NK-92 (cell line): ENCODE results near the gene MT4.

Source experiments
- DNase-seq: peaks from one replicate; lab custom pipeline; 2025; ENCODE audit not compliant: unreplicated experiment; lab: John Stamatoyannopoulos, UW

The MT4 gene

DNA sequence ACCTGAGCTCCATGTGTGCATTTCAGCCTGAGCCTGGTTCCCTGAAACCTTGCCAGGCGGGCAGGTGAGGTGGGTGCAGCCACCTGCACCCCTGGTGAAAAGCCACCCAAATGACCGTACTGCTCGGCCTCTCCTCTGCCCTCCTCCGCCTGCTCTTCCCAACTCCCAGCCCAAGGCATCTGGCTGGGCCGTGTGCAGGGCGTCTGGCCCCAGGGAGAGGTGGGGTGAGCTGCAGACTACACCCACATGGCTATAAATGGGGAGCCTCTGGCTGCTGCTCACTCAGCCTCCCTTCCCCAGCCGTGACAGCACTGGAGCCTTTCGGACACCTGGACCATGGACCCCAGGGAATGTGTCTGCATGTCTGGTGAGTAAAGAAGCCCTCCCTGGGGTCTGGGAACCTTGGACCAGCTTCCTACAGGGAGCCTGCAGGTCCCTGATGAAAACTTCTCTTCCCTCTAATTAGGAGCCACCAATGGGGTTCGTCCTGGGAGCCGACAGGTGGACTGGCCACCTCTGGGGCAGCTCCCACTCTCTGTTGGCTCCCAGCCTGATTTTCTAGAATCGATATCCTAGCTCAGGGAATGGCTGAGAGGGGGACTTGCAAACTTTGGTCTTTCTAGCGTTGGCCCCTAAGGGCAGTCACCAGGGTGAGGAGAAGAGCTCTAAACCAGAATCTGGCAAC, at the start of gene MT4:
Gene MT4, plus strand, starts transcription at position 281 of the 685 bp plus-strand sequence. Its CDS starts 56 bp downstream, at position 337.
- no peak for DNase-seq

DNA sequence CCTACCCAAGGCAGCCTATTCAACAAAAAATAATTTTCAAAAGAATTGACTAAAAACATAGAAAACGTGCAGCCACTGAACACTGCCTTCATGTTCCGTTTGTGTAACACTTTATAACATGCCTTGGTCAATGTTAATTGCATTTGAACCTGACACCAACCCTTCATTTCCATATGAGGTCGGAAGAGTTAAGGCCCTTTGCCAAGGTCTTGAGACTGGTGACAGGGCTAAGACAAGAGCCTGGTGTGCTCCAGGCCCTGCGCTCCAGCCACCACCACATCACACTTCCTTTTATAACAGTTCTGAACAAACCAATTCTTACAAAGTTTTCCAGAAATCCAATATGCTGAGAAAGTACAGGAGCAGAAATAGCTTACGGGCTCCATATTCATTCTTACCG, 49.2 kb upstream of the MT4 start:
- DNase-seq: no peak

DNA sequence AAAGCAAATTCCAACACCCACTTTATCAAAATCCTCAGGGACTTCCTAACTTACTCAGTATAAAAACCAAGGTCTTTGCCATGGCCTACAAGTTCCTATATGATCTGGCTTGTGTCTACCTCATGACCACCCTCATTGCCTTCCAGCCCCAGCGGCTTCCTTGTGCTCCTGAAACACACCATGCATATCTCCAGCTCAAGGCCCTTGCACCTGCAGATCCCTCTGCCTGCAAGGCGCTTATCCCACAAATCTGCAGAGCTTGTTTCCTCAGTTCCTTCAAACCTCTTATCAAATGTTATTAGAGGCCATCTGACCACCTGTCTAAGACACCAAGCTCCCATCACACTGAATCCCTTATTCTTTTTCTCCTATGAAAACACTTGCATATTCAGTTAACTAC, 47.7 kb upstream of the MT4 start:
- DNase-seq: no peak

DNA sequence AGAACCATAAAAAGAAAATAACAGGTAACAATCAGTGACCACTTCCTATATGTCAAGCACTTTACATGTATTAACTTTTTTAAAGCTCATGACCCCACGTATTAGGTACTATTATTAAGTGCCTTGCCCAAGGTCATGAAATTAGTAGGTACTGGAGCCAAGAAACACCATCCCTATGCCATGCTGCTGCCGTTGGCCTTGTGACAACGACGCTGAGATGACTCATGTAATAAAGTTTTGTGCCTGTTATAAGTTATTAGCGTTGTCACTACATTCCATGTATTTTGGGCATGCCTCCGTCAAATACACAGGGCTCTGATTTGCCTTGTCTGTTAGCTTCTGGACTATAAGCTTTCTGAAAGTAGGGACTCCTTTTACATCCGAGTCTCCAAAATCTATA, 46.4 kb upstream of the MT4 start:
- no peak for DNase-seq

DNA sequence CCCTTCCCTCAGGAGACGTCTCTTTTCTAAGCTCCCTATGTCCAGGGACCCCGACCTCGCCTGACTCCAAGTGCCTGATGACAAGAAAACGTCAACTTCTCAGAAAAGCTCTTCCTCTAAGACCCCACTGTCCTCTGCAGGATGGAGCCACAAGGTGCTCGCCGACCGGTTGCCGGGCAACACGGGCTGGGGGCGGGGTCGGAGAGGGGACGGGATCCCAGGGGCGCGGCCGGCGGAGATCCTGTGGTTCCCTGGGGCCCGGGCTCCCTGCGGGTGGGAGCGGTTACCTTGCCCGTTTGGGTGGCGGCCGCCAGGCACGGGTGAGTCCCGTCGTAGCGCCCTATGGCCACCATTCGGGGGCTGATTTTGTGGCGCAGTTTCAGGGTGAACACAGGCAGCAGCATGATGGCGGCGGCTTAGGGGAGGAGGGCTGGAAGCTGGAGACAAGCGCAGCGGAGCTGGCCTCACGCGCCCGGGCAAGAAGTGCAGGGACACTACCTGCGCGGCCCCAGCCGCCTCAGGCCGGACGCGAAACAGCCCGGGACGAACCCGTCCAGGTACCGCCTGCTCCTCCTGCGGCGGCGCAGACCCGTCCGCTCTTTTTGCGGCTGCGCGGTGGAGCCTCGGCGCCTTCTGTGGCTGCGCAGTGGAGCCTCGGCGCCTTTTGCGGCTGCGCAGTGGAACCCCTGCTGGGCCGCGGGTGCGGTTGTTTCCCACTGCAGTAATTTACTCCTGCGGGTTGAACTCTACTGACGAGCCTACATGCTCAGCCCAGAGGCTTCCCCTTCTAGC, 45.2 kb upstream of the MT4 start, which contains the start of gene BBS2:
Gene BBS2, minus strand, starts transcription at position 566 of the 792 bp plus-strand sequence. Its CDS starts 162 bp downstream, at position 404.
- peak; percentile 33 for DNase-seq

DNA sequence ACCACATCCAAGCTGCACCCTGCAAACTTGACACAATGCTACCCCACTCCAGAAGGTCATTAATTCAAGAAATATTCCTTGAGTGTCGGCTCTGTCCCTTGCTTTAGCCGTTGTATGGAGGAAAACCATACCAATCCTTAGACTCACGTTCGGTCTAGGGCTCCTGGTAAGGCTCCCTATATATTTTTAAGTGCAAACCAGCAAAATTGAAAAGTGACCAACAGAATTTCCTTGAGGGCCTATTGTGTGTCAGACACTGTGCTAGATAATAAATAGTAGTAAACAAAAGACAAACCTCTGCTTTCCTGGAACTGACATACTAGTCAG, 44.7 kb upstream of the MT4 start:
- no peak for DNase-seq

DNA sequence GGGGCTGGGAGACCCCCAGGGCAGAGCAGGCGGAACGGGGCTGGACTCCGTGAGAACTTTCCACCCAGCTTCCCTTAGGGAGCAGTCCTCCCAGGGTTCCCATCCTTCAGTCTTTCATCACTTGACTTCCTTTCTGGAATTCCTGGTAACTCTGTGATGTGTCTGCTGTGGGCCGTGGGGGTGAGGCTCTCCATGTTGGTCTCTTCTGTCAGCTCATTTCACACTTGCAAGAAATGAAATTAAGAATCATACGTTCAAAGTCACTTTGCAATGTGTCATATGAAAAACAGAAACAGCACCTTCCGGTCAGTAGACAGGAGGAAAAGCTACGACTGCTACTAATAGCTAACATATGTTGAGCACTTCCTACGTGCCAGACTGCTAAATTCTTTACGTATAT, 39.6 kb upstream of the MT4 start:
- no peak for DNase-seq

DNA sequence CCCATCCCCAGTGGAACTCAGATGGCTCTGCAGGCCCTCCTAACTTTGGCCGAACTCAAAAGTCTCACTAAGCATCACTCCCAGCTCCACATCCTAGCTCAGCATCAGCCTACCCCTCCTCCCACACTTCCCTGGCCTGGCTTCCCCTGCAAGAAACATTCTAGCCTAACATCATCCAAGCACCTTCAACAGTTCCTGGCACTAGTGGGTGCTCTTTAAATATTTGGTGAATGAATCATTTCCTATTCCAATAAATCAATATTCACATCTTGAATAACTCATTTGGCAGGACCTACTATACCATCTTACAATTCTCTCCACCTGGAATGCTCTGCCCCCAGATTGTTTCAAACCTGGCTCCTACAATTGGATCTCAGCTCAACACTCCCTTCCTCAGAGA, 34.0 kb upstream of the MT4 start:
- DNase-seq: no peak

DNA sequence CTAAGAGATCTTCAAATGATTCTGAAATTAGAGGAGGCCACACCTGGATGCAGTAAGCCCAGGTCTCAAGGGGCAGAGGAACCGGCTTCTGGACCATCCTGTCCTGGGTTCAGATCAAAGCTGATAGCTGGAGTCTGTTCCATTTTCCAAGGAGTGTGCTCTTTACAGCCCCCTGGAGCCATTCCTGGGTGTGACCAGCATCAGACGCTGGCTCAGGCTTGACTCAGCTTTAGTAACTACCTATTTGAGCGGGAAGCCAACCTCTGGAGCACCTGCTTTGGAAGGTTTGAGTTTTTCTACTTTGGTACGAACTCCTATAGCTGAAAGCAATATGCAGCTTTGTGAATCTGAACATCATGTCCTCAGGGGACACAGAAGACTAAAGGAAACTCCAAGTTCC, 32.2 kb upstream of the MT4 start:
- no peak for DNase-seq

DNA sequence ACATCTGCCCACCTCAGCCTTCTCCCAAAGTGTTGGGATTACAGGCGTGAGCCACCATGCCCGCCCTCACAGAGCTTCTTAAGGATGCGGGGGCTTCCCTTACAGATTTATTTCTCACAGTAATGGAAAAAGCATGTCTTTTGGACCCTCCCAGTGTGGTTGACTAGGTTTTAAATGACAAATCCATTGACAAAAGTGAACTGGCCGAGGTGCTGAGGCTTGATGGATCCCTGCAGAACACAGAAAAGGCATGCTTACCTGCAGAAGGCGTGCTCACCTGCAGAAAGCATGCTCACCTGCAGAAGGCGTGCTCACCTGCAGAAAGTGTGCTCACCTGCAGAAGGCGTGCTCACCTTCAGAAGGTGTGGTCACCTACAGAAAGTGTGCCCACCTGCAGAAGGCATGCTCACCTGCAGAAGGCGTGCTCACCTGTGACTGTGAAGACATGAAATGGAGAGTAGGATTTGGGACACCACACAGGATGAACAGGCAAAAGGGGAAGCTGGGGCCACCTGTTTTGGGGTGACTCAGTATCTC, 30.0 kb upstream of the MT4 start:
- no peak for DNase-seq

DNA sequence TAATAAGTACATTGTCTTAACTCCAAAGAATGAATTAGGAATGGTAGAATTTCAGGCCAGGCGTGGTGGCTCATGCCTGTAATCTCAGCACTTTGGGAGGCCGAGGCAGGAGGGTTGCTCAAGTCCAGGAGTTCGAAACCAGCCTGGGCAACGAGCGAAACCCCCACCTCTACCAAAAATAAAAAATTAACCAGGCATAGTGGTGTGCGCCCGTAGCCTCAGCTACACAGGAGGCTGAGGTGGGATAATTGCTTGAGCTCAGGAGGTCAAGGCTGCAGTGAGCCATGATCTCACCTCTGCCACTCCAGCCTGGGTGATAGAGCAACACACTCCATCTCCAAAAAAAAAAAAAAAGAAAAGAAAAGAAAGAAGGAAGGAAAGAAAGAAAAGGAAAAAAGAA, 26.5 kb upstream of the MT4 start:
- DNase-seq: no peak

DNA sequence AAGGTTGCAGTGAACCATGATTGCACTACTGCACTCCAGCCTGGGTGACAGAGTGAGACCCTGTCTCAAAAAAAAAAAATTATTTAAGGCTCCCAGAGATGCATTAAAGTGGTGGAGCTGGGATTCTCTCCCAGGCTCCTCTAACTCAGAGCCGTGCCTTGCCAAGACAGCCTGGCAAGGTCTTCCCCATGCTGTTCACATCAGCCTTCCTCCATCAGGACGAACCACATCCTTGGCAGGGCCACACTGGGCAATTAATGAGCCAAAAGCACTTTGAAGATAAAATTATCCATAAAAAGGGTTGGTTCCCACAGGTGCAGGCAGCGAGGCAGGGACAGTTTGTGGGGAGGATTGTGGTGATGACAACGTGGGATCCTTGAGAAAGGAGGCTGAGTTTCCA, 25.2 kb upstream of the MT4 start:
- no peak for DNase-seq

DNA sequence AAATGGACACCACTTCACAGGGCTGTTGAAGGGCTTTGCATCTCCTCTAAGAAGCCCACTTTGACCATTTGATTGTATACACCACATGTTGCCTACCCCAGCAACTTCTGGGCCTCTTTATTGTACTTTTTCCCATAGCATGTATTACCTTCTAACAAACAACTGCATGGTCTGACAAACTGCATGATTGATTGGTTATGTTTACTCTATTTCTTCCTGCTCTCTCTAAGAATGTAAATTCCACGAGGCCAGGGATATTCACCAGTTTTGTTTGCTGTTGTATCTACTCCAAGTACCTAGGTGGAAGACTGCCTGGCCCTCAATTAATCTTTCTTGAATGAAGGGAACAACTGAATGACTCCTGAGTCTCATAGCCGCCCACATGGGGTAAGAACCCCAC, 22.8 kb upstream of the MT4 start:
- DNase-seq: no peak

DNA sequence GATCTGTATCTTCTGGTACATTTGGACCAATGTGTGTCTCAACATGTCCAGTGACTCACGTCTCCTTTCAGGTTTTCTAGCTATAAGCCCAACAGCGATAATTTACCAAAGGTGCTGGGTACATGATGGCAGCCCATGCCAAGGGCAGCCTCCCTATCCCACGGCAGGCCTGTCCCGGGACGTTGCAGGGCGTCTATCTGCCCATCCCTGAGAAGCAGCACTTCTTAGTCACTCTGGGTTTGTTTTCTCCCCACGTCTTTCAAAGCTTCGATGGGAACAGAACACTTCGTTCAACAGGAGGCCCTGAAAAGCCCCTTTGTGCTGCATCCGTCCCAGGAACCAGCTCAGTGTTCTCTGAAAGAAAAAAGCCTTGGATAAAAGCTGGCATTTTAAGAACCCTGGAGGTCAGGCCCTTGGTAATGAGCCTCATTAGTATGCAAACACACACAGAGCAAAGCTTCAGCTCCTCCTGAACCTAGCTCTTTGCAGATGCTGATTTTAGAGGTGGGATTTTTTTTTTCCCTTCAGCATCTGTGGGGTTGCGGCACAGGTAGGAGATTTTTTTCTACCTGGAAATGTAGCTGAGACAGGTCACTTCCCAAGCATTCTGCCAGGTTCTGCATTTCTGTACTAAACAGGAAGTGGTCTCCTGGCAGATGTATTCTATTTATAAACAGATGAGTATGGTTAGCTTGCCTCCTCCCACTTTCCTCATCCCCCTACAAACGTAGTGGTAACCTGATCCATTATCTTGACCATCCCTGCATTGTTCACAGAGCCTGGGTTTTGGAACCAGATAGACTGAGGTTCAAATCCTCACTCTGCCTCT, 17.5 kb upstream of the MT4 start:
- no peak for DNase-seq

DNA sequence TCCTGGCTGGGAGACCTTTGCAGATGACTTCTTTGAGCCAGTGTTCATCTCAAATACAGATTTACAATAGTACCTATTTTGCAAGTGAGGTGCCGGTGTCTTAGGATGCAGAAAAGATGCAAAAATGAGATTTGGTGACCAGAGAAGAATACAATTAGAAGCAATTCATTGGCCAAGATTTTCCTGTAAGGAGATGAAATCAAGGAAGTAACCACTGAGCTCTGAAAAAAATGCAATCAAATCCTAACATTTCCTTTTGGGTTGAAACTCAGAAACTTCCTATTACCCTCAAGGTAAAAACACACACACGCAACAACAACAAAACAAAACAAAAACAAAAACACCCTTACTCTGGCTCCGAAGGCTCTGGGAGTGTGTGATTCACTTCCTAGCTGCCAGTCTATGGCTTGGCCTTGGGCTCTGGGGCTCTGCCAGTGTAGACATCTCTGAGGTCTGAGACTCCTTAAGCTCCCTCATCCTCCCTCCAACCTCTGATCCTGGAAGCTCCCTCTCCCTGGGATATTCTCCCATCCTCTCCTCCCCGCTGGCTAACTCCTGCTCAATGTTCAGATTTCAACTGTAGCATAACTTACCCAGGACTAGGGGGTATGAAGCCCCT, 16.8 kb upstream of the MT4 start:
- no peak for DNase-seq

DNA sequence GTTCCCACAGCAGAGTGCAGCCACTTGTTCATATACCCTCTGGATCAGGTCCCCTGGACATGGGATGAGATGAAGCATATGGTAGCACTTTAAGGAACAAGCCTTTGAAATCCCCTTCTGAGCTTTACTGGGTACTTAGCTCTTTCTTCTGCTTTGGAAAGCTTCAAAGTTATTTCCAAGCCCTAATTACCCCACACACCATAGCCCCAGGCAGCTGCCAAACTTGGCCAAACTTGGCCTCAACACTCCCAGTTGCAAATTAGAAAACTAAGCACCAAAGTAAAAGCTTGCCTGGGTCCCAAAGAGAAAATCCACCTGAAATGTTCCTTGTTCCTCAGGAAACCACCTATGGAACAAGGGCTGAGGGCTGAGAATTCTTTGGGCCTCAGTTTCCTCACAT, 15.7 kb upstream of the MT4 start:
- DNase-seq: no peak

DNA sequence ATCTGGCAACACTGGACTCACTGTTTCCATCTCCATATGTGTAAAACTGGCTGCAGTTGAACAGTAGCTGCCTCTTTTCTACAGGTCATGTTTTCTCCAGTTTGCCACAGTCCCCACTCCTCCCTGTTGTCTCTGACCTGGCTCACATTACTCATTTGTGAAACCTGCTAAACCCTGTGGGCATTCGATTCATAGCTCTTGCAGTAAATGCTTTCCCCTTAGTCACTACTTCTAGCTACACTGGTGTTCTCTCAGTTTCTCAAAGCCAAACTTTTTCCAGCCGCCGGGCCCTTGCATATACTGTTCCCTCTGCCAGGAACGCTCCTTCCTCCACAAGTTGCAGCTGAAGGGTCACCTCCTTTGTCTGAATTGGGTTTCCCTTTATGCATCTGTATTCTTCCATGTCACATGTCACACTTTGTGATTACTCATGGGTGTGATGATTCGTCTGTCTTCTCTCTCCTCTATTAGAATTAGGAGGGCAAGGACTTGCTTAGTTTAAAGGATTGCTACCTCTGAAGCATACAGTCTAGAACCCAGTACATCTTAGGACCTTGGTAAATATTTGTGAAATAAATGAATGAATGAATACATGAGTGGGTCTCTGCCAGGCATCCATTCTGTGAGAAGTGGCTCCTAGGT, 15.0 kb upstream of the MT4 start:
- DNase-seq: no peak

DNA sequence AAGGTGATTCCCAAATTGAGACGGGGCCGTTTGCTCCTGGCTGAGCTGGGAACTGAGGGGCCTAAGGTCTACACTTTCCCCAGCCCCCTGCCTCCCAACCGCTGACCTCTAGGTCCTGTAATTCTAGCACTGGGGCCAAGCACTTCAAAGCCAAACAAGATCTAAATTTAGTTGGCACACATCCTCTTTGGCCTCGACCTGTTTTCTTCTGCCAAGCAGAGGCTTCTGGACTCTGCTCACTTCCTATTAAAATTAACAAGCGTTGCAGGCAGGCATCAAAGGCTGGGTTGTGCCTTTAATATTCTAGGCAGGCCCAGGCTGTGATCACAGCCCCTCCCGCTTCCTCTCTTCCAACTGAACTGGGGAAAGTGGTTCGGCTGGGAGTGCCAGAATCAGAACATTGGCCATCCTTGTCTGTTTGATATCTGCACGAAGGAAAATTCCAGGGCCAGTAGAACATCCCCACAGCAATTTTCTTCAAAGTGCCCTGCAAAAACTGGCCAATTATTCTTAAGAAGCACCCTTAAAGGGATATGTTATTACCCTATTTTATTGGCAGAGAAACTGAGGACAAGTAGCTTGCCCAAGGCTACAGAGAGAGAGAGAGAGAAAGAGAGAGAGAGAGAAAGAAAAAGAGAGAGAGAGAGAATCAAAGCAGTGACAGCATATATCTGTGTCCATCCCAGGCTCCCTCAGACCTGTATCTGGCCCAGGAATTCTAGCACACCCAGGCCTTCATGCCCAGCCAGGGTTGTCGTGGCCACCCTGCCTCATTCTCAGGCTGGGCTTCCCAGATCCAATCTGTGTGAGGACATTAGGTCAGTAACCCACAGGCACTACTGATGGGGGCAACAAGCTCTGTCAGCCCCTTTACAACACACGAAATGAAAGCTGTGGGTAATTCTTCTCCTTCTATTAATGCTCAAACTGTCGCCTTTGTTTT, 12.8 kb upstream of the MT4 start:
- DNase-seq: no peak

DNA sequence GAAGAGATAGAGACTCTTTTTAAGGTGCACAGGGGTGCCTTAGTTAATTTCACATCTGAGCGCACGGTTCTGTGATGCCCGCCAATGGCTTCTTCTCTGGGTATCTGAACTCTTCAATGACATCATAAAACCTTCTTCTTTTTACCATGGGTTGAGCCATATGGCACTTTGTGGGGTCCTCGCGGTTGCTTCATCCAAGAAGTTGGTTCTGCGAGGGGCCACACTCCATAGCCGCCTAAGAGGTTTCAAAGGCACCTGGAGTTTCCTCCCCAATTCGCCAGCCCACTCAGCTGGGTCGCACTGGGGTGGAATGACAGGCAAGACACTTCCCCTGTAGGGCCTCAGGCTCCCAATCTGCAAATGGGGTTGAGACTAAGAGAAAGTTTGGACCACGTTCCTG, 10.4 kb upstream of the MT4 start:
- no peak for DNase-seq
